GM23248 (cell line): ENCODE results near the gene HOXD13. TPM values are rescaled to one million over a fixed set of nuclear protein-coding genes. Genes with fewer than 3 reads are reported as not detected.

ENCODE experiments used
- DNase-seq: peaks from one replicate; pipeline ENCODE4 v3.0.0-alpha.2; 2015
- H2AFZ ChIP-seq: fragments of 200-600 bp; sonication (generic); 2 replicates; pipeline ENCODE4 v1.6.1; 2016; ENCODE audit warnings: antibody characterized with exemption
- H3F3A ChIP-seq: fragments of 200-600 bp; sonication (generic); 2 replicates; pipeline ENCODE4 v1.6.1; 2016; ENCODE audit warnings: mild to moderate bottlenecking, antibody characterized with exemption, mixed run types; ENCODE audit not compliant: insufficient read depth
- H3K27ac ChIP-seq: fragments of 200-600 bp; sonication (generic); 2 replicates; pipeline ENCODE4 v1.5.1; 2016; ENCODE audit warnings: mild to moderate bottlenecking
- H3K27me3 ChIP-seq: fragments of 200-600 bp; sonication (generic); replicated peaks from 2 replicates; pipeline ENCODE4 v1.6.1; 2016; ENCODE audit warnings: mild to moderate bottlenecking; ENCODE audit not compliant: insufficient read depth
- H3K36me3 ChIP-seq: fragments of 200-600 bp; sonication (generic); 2 replicates; pipeline ENCODE4 v1.6.1; 2016; ENCODE audit warnings: low read depth, mild to moderate bottlenecking
- H3K4me1 ChIP-seq: fragments of 200-600 bp; sonication (generic); 2 replicates; pipeline ENCODE4 v1.6.1; 2016; ENCODE audit warnings: mild to moderate bottlenecking; ENCODE audit not compliant: insufficient read depth
- H3K4me2 ChIP-seq: fragments of 200-600 bp; sonication (generic); one replicate; pipeline ENCODE4 v1.6.1; 2016; ENCODE audit warnings: mild to moderate bottlenecking; ENCODE audit not compliant: unreplicated experiment
- H3K4me3 ChIP-seq: fragments of 200-600 bp; sonication (generic); 2 replicates; pipeline ENCODE4 v1.5.1; 2016; ENCODE audit warnings: mild to moderate bottlenecking
- H3K79me2 ChIP-seq: fragments of 200-600 bp; sonication (generic); 2 replicates; pipeline ENCODE4 v1.6.1; 2016; ENCODE audit warnings: mild to moderate bottlenecking; ENCODE audit not compliant: insufficient read depth
- H3K9ac ChIP-seq: fragments of 200-600 bp; sonication (generic); 2 replicates; pipeline ENCODE4 v1.6.1; 2016; ENCODE audit warnings: mild to moderate bottlenecking
- H3K9me2 ChIP-seq: fragments of 200-600 bp; sonication (generic); 2 replicates; pipeline ENCODE4 v1.6.1; 2016; ENCODE audit warnings: mixed run types, mild to moderate bottlenecking, moderate library complexity; ENCODE audit not compliant: insufficient read depth
- H3K9me3 ChIP-seq: fragments of 200-600 bp; sonication (generic); one replicate; pipeline ENCODE4 v1.6.1; 2017; ENCODE audit warnings: low read depth
- H4K20me1 ChIP-seq: fragments of 200-600 bp; sonication (generic); 2 replicates; pipeline ENCODE4 v1.6.0; 2016; ENCODE audit not compliant: insufficient read depth
- EZH2 ChIP-seq: fragments of 200-600 bp; sonication (generic); IDR thresholded peaks from 2 replicates; pipeline ENCODE4 v1.6.1; 2018; ENCODE audit warnings: antibody characterized with exemption, mild to moderate bottlenecking; ENCODE audit not compliant: insufficient read depth, poor library complexity, severe bottlenecking
- EZH2phosphoT487 ChIP-seq: fragments of 200-600 bp; sonication (generic); IDR thresholded peaks from 2 replicates; pipeline ENCODE4 v1.6.1; 2018; ENCODE audit warnings: antibody characterized with exemption, moderate library complexity, mild to moderate bottlenecking, low read depth; ENCODE audit not compliant: insufficient read depth
- WGBS, 2 experiments: methylation state at CpG; one replicate each; pipeline ENCODE4 v1.1.6; 2015 to 2017; ENCODE audit warnings: low lambda C conversion rate in 2 of 2, low coverage in 1 of 2; ENCODE audit errors: missing lambda C conversion rate in 2 of 2; 5-methylcytosine and 5-hydroxymethylcytosine counted together
- in situ Hi-C: fragments of 300-500 bp; cut with MboI; formaldehyde crosslinking; loops from 2 replicates; pipeline ENCODE4 v1.15.0; 2020
- polyA plus RNA-seq: library from polyadenylated mRNA; unstranded; fragments of >200 nt; fragmentation: Nextera tagmentation; extraction: Ambion mirVana; gene quantifications from 2 replicates; pipeline ENCODE4 v1.2.1, GENCODE V29; 2016
- total RNA-seq: library from RNA; depleted of rRNA; stranded (reverse); fragments of >200 nt; shearing (Covaris generic); gene quantifications from 2 replicates; pipeline ENCODE4 v1.2.3, GENCODE V29; 2014

HOXD13 gene
- total and polyA plus RNA-seq, 2 experiments from 2014 or later = 2.4 to 3.8 TPM

DNA sequence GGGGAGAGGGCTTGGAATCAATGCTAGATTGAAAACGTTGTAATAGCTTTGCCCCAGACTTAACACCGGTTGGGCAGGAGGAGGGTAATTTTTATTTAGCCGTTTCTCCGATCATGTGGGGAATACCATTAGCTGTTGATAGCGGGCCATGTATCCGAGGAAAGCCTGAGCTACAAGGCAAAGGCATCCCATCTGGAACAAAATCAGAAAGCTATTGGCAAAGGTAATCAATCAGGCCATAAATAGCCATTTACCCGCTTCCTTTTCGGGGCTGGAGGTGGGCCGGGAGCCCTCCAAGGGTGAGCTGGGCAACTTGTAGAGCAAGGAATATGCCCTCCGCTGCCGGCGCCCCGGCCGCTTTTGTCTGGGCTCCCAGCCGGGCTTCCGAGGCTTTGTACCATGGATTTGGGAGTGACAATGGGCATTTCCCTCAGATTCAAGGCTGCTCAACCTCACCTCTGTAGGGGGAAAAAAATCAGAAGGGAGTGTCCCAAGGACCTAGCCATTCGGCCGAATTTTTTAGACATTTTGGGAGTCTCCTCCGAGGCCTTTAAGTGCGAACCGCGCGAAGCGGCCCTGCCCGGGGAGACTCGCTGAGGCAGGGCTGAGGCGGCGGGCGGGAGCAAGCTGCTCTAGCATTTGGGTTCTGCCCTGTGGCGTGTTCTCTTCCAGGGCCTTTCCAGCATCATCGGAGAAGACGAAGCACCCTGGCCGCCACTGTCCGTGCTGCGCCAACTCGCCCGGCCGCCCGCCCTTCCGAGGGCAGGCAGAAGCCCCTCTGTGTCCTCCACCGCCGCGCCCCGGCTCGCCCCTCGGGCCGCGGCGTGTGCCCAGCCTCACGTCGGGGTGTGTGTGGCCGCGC, 28.9 kb downstream of the HOXD13 start:
- no peak for TF ChIP-seq EZH2phosphoT487
- TF ChIP-seq EZH2 = no peak
- DNase-seq = no peak
- Histone ChIP-seq H3K36me3 (peaks cover 10% of the 10 kb centered on the region; the same call in 1 of the 2 replicates), H4K20me1 (no peaks in the 10 kb centered on the region), H3K27ac (peak overlapping the region; percentile 39; the same call in 1 of the 2 replicates), H3K4me2 (peak overlapping the region; percentile 56), H3K9ac (peak overlapping the region; percentile 73), H3K4me3 (peak overlapping the region; percentile 70), H2AFZ (no peak overlapping the region), H3K27me3 (no peaks in the 10 kb centered on the region), H3K4me1 (peaks cover 4% of the 10 kb centered on the region), H3K9me2 (no peaks in the 10 kb centered on the region), H3F3A (peaks cover 20% of the 10 kb centered on the region), H3K79me2 (peaks cover 72% of the 10 kb centered on the region), H3K9me3 (no peaks in the 10 kb centered on the region)
- WGBS, 2 experiments = 87 to 88% methylated on average over 48 to 53 of the region's 53 CpGs
- in situ Hi-C loops = loop anchor here (10.0 to 25.0 kb wide), 2 partner anchors 703 to 1616 kb away; no protein-coding TSS in a partner anchor

DNA sequence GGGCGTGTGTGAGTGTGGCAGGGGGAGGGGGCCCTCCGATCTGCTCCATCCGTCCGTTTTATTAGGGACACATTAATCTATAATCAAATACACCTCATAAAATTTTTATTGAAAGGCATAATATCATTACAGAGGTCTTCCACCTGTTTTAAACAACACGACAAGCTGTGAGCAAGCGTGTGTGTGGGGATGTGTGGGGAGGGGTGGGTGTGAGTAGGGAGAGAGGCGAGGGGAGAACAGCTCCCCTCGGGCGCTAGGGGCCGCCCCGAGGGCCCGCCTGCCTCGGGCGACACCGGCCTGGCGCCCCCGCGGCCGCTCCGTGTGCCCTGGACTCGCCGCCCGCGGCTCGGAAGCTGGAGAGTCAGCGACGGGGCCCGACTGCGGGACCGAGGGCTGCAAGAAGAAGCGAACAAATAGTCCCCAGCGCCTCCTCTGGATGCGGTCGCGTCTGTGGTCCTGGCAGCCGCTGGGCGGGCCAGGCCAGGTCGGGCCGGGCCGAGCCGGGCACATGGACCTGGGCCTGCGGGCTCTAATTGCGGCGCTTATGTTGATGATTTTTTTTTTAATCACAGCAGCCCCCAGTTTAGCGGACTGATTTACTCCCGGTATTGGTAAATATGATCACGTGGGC, 29.6 kb downstream of the HOXD13 start:
- H3K4me3 ChIP-seq = peak overlapping the region; percentile 70
- peaks cover 66% of the 10 kb centered on the region for H3K79me2 ChIP-seq
- H3K4me2 ChIP-seq = peak overlapping the region; percentile 56
- 5 to 9% methylated on average over 28 to 45 of the region's 47 CpGs for WGBS, 2 experiments
- H3K9me3 ChIP-seq = no peaks in the 10 kb centered on the region
- H3K36me3 ChIP-seq = peaks cover 10% of the 10 kb centered on the region; the same call in 1 of the 2 replicates
- H3K9me2 ChIP-seq = no peaks in the 10 kb centered on the region
- H3K27me3 ChIP-seq = no peaks in the 10 kb centered on the region
- H4K20me1 ChIP-seq = no peaks in the 10 kb centered on the region
- no peak for DNase-seq
- H3F3A ChIP-seq = peaks cover 20% of the 10 kb centered on the region
- in situ Hi-C loops = loop anchor here (10.0 to 25.0 kb wide), 2 partner anchors 703 to 1615 kb away; no protein-coding TSS in a partner anchor
- H3K9ac ChIP-seq = peak overlapping the region; percentile 73
- no peak for TF ChIP-seq EZH2
- no peak for TF ChIP-seq EZH2phosphoT487
- peak overlapping the region; percentile 68 for H2AFZ ChIP-seq
- H3K27ac ChIP-seq = peak overlapping the region; percentile 39
- H3K4me1 ChIP-seq = peaks cover 9% of the 10 kb centered on the region

DNA sequence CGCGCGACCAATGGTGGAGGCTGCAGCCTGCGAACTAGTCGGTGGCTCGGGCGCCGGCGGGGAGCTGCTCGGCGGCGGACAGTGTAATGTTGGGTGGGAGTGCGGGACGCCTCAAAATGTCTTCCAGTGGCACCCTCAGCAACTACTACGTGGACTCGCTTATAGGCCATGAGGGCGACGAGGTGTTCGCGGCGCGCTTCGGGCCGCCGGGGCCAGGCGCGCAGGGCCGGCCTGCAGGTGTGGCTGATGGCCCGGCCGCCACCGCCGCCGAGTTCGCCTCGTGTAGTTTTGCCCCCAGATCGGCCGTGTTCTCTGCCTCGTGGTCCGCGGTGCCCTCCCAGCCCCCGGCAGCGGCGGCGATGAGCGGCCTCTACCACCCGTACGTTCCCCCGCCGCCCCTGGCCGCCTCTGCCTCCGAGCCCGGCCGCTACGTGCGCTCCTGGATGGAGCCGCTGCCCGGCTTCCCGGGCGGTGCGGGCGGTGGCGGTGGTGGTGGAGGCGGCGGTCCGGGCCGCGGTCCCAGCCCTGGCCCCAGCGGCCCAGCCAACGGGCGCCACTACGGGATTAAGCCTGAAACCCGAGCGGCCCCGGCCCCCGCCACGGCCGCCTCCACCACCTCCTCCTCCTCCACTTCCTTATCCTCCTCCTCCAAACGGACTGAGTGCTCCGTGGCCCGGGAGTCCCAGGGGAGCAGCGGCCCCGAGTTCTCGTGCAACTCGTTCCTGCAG, 30.3 kb downstream of the HOXD13 start, which contains the start of gene HOXD9:
TSS of gene HOXD9 (plus strand) at position 37 of the 728 bp plus-strand sequence. CDS start at position 87, 50 bp downstream.
- Histone ChIP-seq H3K4me2 (peak within 1 kb of the TSS; percentile 56), H3F3A (peaks cover 22% of the 10 kb centered on the region), H4K20me1 (no peaks in the 10 kb centered on the region), H3K9me2 (no peaks in the 10 kb centered on the region), H3K9me3 (no peaks in the 10 kb centered on the region), H3K27me3 (no peaks in the 10 kb centered on the region), H3K4me3 (peak within 1 kb of the TSS; percentile 70), H3K79me2 (peaks cover 66% of the 10 kb centered on the region), H2AFZ (peak within 1 kb of the TSS; percentile 68), H3K4me1 (peaks cover 16% of the 10 kb centered on the region), H3K9ac (peak within 1 kb of the TSS; percentile 73), H3K36me3 (peaks cover 10% of the 10 kb centered on the region; the same call in 1 of the 2 replicates), H3K27ac (peak within 1 kb of the TSS; percentile 39)
- in situ Hi-C loops = loop anchor here (10.0 to 25.0 kb wide), 2 partner anchors 702 to 1614 kb away; no protein-coding TSS in a partner anchor
- DNase-seq = peak; percentile 91
- TF ChIP-seq EZH2phosphoT487 = no peak
- no peak for TF ChIP-seq EZH2
- 3 to 4% methylated on average over 45 to 65 of the region's 84 CpGs for WGBS, 2 experiments
